COR-L47 (cell line): Measurements from ENCODE around the gene VKORC1L1.
"Not testable (repeated sequence)": the region's sequence is repeated elsewhere in the genome, so short reads cannot be mapped to it uniquely, and the experiment has no call there.

Experiments used
- DNase-seq: peaks from one replicate; lab custom pipeline; 2025; lab: John Stamatoyannopoulos, UW

VKORC1L1 gene

DNA sequence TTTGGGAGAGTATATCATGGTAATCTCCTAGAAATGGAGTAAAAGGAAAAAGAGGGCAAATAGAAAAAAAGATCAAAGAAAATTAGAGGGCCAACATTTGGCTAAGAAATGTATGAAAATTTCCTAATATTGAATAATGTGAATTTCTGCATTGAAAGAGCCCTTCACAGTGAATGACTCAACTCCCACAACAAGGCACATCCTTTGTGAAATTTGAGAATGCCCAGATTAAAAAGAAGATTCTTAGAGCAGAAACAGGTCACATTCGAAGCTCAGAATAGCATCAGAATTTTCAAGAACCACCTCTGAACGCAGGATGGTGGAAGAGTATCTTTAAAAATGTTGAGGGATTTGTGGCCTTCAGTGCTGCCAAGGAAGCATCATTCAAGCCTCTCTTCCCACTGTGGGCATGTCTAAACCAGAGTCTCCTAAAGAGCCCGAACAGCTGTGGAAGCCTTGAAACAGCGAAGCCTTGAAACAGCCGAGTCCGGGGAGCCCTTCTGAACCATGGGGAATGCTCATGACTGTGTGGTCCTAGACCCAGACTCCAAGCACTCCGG, 65.5 kb downstream of the VKORC1L1 start:
- DNase-seq, result no peak

DNA sequence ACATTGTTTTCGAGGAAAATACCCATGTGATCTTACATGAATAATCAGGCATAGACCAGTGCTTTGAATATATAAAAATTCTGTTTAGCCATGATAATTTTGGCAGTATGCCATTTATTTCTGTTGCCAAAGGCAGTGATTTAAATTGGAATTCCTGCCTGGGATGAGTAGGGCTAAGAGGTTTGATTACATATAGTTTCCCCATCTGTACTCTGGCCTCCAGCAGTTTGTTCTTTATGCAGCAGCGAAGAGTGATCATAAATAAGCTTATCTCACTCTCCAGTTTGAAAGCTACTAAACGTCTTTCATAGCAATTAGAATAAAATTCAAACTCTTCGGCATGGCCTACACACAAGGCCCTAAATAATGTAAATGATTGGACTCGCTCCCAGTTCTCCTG, 72.9 kb downstream of the VKORC1L1 start:
- not testable (repeated sequence) for DNase-seq

DNA sequence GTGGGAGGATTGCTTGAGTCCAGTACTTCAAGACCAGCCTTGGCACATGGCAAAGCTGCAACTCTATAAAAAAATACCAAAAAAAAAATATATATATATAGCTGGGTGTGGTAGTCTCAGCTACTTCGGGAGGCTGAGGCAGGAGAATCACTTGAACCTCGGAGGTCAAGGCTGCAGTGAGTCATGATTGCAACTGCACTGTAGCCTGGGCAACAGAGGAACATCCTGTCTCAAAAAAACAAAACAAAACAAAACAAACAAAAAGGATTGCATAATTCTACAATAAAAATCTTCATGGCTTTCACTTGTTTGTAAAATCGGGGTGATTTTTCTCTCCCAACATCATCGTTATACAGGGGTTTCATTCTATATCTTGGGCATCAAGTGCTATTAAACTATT, 74.0 kb downstream of the VKORC1L1 start:
- no peak for DNase-seq

DNA sequence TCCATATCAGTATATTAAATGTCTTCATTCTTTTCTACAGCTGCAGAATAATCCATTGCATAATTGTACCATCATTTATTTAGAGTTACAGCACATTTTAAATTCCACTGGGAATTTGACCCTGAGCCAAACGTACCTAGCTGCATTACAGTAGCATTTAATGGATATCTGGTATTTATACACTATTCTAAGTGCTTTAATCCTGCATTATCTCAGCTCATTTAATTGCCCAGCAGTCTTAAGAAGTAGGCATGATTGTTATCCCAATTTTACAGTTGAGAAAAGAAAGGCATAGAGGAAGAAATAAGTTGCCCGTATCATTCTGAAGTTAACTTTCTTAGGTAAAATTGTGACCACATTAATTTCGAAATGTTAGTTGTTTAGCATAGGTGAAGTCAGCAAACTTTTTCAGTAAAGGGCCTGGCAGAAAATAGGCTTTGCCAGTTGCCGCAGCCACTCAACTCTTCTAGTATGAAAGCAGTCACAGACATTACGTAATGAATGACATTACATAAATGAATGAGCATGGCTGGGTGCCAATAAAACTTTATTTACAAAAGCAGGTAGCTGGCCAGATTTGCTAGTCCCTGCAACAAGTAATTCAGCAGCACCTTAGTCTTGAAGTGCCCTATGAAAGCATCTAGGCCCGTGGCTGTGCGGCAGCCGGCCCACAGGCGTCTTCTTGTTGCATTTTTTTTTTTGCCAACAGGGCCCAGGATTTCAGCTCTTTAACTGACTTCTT, 79.1 kb downstream of the VKORC1L1 start:
- DNase-seq, result no peak

DNA sequence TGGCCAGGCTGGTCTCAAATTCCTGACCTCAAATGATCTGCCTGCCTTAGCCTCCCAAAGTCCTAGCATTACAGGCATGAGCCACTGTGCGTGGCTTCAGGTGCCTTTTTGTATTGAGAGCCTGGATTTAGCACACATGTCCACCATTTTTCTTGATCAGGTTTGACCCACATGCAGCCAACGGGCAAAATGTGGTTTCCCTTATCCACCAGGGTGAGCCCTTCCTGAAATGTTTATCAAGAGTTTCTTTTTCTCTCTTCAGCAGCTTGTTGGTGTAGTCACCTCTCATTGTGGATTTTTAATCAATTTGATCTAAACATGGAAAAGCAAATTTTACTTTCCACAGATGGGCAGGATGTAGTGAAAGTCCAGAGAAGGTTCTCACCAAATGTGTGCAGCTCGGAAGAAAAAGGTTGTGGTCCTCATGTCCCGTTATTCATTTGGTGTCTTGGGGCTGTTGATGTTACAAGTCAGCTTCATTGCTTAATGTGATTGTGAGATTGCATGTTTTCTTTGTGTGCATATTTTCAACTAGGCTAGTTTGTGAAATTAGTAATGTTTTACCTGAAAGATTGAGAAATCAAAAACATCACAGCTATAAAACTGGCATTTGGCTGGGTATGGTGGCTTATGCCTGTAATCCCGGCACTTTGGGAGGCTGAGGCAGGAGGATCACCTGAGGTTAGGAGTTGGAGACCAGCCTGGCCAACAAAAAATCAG, 80.3 kb downstream of the VKORC1L1 start:
- no peak for DNase-seq

DNA sequence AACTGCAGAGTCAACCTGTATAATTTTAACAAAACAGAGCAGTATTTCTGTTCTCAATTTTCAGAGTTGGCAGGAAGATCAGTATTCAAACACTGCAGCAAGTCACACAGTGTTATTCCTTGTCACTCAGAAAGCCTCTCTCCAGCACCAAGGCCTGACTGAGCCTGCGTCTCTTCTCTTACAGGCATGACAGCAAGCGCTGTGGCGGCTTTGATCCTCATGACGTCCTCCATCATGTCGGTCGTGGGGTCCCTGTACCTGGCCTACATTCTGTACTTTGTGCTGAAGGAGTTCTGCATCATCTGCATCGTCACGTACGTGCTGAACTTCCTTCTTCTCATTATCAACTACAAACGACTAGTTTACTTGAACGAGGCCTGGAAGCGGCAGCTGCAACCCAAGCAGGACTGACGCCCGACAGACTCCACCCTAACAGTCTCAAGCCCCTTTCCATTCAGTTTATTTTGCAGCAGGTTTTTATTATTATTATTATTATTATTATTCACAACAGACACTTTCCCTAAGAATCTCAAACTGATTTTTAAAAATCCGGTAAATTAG, 81.1 kb downstream of the VKORC1L1 start:
- DNase-seq, result no peak

DNA sequence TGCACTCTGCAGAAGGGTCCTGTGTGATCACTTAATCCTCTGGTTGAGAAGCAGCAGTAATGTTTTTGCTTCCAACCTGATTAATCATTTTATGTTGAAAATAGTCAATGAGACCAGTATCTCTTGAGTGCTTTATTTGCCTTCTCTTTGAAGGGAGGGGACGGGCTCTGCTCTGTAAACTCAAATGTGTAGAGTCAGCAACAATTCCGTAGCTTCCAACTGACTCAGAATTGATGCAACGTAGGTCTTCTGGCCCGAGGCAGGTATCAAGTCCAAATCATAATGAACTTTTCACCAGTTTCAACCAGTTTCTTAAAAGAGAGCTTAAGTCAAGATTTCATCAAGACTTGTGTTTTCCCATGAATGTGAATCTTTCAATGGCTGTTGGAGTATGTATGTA, 82.8 kb downstream of the VKORC1L1 start:
- DNase-seq, result no peak

DNA sequence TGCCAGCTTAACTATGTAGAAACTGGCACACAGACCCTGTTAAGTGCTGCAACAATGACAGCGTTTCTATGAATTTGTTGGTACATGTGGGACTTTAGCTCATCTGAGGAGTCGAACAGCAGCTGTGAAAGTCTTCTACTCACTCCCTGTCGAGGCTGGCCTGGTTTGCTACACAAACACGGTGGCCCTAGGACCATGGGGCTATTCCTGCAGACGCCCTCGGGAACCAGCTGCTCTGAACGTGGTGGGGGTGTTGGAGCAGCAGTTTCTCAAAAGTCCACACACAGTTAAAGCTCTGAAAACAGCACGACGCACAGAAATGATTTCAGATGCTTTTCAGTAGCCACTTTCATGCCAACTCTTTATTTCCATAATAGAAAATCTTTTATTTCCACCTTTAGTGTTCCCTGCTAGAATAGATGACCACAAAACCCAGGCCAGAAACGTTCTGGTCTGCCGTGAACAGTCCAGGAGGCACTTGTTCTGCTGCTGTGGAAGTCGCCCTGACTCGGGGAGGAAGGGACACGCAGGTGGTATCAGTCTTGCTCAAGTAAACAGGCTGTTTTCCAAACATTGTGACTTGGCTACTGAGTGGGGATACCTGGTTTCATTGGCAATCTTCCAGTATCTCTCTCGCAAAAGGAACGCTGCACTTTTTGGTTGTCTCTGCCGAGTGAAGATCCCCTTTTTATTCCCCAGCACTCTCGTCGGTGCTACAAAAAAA, 87.6 kb downstream of the VKORC1L1 start:
- no peak for DNase-seq

DNA sequence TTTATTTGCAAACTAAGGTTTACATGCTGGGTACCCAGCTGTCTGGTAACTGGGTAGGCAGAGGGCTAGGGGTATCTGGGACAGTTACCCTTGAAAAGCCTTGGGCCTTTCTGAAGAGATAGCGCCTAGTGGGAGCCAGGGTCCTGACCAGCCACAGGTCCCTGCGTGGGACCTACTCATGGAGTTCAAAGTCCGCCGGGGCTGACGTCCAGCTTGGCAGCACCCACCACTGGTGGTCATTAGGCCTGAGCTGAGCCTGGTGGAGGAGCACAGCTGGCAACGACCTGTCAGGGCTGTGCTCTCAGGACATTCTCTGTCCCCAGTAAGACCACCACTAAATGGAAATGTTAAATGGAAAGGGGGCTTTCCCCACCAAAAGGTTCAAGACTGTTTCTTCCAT, 89.2 kb downstream of the VKORC1L1 start:
- no peak for DNase-seq

DNA sequence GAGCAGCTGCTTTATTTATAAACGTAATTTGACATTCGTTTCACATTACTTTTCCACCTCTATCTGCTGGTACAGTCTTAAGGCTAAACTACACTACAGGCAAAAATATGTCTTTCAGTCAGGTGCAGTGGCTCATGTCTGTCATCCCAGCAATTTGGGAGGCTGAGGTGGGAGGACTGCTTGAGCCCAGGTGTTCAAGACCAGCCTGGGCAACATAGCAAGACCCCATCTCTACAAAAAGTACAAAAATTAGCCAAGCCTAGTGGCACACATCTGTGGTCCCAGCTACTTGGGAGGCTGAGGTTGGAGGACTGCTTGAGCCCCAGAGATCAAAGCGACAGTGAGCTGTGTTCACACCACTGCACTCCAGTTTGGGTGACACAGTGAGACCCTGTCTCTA, 91.8 kb downstream of the VKORC1L1 start:
- not testable (repeated sequence) for DNase-seq

DNA sequence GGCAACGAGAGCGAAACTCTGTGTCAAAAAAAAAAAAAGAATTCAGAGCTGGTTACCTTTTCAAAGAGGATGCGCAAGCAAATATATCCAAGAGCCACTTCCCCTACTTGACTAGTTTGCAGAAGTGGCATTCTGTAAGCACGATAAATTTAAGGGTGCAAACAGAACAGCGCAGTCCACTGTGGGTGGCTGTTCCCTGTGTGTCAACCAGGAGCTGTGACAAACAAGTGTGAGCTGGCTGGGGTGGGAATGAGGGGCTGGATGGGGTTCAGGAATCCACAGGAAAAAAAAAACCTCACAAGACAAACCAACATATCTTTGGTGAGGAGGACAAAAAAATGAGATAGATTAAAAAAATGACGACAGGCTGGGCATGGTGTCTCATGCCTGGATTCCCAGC, 93.3 kb downstream of the VKORC1L1 start:
- no peak for DNase-seq

DNA sequence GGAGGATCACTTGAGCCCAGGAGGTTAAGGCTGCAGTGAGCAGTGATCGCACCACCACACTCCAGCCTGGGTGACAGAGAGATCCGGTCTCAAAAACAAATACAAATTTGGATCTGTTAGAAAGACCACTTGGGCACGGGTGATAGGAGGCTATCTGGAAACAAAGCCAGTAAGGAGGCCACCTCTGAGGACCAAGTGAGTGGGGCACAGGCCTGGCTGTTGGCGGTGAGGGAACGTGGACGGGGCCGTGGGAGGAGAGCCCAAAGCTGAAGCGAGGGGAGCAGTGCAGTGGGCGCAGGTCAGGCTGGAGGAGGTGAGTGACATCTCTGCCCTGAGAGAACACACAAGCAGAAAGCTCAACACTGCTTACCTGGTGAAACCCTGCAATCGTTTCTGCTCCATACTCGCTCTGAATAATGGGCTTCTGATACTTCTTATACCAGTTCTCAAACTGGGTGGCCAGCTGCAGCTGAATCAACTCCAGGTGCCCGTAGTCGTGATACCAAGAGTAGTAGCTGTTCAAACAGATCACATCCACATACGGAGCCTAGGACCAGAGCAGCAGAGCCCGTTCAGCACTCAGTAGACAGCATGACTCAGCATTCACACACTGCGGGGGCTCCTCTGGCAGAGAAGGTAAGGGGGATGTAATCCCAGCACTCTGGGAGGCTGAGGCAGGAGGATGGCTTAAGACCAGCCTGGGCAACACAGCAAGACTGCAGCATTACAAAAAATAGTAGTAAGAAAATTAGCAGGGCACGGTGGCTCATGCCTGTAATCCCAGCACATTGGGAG, 94.7 kb downstream of the VKORC1L1 start:
- no peak for DNase-seq

DNA sequence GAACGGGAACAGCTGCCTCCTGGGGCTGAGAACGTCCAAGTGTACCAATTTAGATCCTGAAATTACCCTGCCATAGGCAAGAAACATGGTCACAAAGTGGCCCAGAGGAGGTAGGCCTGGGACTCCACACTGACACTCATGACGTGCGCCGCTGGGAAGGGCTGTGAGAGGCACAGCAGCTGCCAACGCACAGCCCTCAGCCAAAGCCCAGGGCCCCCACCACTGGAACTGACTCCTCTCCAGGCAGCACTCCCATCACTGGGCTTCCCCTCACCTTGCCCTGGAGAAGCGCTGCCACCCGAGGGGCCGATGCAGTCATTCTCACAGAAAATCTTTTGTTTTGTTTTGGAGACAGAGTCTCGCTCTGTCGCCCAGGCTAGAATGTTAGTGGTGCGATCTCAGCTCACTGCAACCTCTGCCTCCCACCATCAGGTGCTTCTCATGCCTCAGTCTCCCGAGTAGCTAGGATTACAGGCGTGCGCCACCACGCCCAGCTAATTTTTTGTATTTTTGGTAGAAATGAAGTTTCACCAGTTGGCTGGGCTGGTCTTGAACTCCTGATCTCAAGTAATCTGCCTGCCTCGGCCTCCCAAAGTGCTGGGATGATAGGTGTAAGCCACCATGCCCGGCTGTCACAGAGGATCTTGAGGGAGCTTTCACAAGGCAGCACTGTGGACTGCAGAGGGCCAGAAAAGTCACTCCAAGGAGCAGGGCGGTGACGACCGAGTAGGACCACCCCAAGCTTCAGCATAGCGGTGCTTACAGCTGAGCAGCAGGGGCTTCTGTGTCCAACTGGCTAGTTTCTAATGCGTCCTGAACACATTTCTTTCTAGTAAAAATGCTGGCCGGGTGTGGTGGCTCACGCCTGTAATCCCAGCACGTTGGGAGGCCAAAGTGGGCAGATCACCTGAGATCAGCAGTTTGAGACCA, 95.6 kb downstream of the VKORC1L1 start:
- no peak for DNase-seq

DNA sequence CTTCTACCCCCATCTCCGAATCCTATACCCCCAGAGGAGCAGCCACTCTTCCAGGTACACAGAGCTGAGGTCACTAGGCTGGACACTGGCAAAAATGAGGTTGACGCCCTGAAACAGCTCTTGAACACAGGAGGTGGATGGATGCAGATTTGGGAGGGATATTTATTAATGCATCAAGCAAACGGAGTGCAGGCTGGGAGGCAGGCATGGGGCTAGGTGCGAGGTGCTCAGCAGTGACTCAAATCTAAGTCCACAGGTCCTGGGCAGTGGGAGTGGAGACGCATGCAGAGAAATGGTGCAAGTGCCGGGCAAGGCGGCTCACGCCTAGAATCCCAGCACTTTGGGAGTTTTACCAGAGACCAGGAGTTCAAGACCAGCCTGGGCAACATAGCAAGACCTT, 98.1 kb downstream of the VKORC1L1 start:
- DNase-seq, result no peak

DNA sequence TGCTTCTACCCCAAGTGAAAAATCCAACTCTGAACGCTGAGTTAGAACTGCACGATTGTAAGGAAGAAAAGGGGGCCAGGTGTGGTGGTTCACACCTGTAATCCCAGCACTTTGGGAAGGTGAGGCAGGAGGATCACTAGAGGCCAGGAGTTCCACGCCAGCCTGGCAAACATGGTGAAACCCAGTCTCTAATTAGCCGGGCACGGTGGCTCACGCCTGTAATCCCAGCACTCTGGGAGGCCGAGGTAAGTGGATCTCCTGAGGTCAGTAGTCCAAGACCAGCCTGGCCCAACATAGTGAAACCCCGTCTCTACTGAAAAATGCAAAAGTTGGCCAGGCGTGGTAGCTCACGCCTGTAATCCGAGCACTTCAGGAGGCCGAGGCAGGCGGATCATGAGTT, 100.1 kb downstream of the VKORC1L1 start:
- DNase-seq, result no peak

DNA sequence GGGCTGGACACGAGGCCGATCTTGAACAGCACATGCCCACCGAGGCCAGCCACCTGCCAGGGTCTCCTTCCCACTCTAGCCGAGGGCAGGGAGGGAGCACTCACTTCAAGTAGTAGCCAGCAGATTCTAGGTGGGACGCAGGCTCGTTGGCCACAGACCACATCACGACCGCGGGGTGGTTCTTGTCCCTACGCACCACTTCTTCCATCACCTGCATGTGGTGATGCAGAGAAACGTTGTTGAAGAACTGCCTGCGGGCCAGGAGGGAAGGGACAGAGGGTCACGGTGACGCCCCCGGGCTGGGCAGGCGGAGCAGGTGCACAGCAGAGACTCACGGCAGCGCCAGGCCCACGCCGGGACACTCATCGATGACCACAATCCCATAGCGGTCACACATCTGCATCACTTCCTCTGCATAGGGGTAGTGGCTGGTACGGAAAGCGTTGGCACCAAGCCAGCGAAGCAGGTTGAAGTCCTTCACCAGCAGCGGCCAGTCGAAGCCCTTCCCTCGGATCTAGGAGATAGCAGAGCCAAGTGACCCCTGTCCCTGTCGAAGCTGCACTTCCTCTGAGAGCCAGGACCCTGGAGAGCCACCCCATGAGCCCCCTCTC, 101.4 kb downstream of the VKORC1L1 start:
- no peak for DNase-seq

DNA sequence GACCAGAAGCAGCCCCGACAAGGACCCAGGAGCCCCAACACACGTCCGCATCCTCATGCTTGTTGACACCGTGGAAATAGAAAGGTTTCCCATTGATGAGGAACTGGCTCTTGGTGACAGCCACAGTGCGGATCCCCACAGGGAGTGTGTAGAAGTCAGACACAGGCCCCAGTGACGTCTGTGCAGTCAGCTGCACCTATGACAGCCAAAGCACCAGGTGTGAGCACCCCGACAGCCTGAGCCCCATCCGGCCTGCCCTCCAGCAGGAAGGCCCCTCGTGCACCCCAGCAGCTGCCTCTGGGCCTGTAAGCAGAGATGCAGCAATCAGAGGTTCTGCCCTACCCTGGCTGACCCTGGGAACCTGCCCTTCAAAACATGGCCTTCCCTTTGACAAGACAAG, 102.0 kb downstream of the VKORC1L1 start:
- DNase-seq, result no peak

DNA sequence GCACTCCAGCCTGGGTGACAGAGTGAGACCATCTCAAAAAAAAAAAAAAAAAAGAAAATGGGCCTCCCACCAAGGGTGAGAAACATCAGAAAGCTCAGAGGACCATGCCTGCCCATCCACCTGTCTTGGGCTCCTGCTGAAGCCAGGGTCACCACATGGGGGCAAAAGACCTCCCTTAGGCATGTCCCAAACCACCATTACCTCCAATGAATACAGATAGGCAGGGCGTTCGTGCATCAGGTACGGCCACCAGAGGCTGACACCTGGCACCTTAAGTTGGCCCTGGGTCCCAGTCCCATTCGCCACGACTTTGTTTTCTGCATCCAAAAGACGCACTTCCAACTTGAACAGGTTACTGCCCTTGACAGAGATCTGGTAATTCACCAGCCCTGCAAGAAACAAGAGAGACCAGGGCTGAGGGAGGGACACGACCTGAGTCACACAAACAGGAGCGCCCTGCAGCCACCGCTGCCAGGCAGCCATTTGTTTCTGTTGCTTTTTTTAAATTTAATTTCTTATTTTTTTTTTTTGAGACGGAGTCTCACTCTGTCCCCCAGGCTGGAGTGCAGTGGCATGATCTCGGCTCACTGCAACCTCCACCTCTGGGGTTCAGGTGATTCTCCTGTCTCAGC, 103.1 kb downstream of the VKORC1L1 start:
- DNase-seq, result no peak

DNA sequence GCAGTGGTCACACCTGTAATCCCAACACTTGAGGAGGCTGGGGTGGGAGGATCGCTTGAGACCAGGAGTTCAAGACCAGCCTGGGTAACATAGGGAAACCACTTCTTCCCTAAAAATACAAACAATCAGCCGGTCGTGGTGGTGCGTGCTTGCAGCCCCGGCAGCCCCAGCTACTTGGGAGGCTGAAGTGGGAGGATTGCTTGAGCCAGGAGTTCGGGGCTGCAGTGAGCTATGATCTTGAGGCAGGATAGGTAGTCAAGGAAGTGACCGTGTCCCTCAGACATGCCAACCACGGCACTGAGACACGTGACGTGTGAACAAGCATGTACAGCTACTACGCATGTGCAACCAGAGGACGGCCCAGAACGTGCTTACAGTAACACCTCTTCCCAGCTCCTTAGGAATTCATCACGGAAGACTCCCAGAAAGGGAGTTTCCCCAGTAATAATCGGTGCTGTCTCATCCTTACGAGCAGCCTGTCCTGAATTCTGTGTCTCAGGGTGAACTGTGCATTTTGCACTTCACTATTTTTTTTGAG, 103.9 kb downstream of the VKORC1L1 start:
- no peak for DNase-seq
